ENCODE measurements around the gene KCTD11.
"Not testable (repeated sequence)": the region's sequence is repeated elsewhere in the genome, so short reads cannot be mapped to it uniquely, and the experiment has no call there.

The KCTD11 gene

DNA sequence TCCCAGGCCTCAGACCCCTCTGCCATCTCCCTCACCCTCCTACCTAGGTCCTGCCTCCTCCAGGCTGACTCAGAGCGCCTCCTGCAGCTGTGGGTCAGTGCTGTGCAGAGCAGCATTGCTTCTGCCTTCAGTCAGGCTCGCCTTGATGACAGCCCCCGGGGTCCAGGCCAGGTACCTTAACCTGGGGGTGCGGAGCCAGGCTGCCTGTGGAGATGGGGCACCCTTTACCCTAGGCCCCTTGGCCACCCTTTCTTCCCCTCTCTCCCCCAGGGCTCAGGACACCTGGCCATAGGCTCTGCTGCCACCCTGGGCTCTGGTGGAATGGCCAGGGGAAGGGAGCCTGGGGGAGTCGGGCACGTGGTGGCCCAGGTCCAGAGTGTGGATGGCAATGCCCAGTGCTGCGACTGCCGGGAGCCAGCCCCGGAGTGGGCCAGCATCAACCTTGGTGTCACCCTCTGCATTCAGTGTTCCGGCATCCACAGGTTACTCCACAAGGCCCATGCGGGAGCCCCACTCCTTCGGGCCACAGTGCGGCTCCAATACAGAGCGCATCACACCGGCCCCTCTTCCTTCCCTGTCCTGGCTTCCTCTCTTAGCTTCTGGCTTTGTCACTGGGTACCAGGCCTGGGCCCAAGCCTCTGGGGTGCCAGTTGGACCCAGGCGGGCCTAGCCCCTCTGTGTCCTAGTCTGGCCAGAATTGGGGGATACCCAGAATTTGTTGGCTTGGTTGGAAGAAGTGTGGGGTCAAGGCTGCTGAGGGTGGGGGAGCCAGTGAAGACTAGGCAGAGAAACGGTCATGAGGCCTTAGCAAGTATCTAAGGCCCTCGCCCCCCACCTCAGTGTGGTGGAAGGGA is 5.0 kb upstream of the KCTD11 start:
- DNase-seq (ENCODE audit: low read depth) = no peak

DNA sequence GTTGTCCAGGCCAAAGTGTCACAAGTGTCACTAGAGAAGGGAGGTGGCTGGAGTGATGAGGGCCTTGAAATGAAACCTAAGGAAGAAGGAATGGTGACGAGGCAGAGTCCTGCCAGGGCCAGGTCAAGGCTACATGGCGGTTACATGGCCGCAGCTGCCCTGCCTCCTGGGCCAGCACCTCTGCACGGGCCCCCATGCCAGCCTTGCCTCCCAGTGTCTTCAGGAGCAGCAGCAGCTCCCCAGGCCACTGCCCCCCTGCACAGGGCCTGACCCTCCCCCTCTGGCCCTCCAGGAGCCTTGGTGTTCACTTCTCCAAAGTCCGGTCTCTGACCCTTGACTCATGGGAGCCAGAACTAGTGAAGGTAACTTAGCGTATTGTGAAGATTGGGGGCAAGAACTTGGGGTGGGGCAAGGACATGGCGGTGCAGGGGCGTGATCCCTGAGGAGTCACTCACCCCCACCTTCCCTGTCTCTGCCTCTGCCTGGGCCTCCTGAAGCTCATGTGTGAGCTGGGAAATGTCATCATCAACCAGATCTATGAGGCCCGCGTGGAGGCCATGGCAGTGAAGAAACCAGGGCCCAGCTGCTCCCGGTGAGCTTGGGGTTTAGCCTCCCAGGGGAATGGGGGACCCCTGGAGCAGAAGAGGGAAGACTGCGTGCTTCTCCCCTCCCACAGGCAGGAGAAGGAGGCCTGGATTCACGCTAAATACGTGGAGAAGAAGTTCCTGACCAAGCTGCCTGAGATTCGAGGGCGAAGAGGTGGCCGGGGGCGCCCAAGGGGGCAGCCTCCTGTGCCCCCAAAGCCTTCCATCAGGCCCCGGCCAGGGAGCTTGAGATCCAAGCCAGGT is 4.1 kb upstream of the KCTD11 start:
- DNase-seq (ENCODE audit: low read depth) = no peak

DNA sequence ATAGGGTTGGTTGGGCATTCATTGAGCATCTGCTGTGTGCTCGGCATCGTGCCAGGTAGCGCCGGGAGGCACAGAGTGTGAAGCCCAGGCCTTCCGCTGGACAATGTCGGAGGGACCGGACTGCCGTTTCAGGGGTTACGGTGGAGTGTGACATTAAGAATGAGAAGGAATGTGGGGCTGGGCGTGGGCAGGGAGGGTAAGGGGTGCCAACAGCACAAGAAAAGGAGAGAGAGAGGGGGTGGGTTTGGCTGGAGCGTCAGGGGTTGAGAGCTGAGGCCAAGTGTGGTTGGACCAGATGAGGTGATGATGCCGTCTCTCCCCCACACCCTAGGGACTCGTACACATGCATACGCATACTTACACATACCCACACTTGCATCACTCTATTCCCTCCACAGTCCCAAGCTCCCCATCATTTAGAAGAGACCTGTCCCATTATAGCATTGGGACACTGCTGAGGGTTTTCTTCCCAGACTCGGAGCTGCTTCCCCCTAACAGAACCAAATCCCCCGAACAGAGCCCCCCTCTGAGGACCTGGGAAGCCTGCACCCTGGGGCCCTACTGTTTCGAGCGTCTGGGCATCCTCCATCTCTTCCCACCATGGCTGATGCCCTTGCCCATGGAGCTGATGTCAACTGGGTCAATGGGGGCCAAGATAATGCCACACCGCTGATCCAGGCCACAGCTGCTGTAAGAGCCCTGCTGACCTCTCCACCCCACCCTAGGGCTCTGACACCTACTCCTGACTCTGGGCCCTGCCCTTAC is 3.3 kb upstream of the KCTD11 start:
- no peak for DNase-seq (ENCODE audit: low read depth)

DNA sequence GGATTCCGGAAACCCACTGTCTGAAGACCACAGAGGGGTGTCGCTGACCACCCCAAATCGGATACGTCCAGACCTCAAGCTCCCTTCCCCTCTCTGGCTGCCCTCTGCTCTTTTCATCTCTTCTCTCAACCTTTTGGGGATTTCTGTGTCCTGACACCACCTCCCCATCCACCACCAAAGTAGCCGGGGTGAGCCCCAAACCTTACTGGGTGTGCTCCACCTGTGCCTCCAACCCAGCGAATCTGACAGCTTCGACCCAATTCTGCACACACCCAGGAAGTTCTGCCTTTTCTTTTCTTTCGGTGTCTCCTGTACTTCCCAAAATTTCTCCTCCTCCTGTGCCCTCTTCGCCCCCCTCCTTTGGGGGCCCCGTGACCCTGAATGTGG is 534 bp downstream of the KCTD11 start:
- no peak for DNase-seq (ENCODE audit: low read depth)

DNA sequence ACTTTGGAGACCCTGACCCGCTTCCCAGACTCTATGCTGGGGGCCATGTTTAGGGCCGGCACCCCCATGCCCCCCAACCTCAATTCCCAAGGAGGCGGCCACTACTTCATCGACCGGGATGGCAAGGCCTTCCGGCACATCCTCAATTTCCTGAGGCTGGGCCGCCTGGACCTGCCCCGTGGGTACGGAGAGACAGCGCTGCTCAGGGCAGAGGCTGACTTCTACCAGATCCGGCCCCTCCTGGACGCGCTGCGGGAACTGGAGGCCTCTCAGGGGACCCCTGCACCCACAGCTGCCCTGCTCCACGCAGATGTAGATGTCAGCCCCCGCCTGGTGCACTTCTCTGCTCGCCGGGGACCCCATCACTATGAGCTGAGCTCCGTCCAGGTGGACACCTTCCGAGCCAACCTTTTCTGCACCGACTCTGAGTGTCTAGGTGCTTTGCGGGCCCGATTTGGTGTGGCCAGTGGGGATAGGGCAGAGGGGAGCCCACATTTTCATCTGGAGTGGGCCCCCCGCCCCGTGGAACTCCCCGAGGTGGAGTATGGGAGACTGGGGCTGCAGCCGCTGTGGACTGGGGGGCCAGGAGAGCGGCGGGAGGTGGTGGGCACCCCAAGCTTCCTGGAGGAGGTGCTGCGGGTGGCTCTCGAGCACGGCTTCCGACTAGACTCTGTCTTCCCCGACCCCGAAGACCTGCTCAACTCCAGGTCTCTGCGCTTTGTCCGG is 1.1 kb downstream of the KCTD11 start:
- DNase-seq (ENCODE audit: low read depth) = no peak

DNA sequence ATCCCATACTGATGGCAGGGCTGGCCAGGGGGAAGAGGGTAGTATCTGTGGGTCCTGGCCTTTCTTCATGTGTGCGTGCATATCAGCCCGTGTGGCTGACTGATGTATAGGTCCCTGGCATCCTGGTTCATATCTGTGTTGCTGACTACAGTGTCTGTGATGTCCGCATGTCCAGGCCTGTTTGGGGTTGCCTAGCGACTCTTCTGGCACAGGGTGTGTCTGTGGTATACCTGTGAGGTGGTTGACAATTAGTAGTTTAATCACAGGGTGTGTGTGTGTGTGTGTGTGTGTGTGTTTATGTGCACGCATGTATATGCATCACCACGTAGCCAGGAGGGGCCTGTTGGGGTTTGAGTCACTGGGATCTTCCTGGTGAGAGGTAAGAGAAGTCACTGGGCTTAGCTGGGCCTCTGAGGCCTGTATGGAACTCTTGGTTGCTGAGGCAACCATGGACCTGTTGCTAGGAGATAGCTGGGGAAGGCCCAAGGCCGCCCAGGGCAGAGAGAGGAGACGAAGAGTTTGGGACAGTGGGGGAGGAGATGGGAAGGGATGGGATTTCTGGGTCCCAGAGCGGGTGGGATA is 2.4 kb downstream of the KCTD11 start:
- DNase-seq (ENCODE audit: low read depth) = peak; percentile 70

DNA sequence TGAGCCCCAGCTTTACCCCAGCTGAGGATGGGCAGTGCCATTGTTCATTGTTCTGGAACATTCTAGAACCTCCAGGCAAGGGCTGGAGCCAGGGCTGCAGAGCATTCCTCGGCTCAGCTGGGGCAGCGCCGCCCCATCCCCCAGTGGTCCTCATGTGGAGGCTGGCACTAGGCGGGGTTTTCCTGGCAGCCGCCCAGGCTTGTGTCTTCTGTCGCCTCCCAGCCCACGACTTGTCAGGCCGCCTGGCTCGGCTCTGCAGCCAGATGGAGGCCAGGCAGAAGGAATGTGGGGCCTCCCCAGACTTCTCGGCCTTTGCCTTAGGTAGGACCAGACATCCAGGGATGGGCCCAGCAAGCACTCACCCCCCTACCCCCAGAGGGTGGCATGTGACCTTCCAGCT is 3.1 kb downstream of the KCTD11 start, which contains the start of gene TMEM95:
TMEM95 (plus strand) TSS at position 104 of the 400 bp plus-strand sequence; CDS start at position 153, 49 bp downstream.
- no peak for DNase-seq (ENCODE audit: low read depth)

DNA sequence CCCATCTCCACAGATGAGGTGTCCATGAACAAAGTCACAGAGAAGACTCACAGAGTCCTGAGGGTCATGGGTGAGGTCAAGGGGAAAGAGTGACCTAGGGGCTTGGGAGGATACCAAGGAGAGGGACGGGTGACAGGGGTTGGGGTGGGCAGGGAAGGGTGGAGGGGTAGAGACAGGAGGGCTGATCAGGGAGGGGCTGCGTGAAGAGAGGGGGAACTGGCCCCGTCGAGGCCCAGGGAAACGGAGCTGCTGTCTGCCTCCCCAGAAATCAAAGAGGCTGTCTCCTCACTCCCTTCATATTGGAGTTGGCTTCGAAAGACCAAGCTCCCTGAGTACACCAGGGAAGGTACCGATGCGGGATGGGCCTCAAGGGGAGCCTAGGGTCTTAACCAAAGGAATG is 3.6 kb downstream of the KCTD11 start:
- no peak for DNase-seq (ENCODE audit: low read depth)

DNA sequence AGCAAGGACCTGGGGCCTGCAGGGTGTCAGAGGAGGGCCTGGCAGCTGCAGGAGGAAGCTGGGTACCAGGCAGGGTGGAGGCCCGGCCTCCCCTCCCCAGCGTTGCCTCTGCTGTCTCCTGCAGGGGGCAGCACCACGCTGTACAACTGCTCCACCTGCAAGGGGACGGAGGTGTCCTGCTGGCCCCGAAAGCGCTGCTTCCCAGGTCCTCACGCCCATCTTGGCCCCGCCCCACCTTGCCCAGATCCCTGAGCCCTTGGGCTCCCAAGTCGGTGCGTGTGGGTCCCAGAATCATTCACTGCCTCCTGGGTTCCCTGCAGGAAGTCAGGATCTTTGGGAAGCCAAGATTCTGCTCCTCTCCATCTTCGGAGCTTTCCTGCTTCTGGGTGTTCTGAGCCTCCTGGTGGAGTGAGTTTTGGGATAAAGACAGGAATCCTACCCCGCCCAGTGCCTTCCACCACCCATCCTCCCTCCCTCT is 4.1 kb downstream of the KCTD11 start:
- peak; percentile 78 for DNase-seq (ENCODE audit: low read depth)

DNA sequence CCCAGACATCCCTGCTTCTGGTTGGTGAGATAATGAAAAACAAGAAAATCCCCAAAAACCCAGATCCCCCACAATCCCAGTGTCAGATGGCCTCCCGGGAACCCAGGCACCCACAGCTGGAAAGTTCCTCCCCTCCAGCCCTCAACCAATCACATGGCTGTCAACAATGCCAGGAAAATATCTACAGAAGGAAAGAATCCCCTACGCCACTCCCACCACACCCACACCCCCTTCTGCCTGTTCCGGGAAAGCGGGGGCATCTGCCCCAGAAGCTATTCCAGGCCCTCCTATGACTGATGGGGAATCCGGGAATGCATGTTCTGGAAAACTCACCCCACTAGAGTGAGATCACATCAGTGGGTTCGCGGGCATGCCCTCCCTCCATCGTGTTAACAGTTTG is 4.8 kb downstream of the KCTD11 start:
- DNase-seq (ENCODE audit: low read depth) = no peak

DNA sequence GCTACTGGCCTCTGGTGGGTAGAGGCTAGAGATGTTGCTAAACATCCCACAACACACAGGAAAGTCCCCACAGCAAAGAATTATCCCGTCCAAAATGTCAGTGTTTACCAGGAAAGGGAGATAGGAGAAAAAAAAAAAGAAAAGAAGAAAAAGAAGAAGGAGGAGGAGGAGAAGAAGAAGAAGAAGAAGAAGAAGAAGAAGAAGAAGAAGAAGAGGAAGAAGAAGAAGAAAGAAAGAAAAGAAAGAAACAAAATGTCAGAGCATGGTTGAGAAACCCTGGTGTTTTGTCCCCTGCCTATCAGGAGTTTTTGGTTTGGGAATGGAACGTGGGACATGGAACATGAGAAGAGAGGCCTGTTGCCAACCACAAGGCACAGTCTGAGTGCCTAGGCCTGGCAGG is 5.4 kb downstream of the KCTD11 start:
- no peak for DNase-seq (ENCODE audit: low read depth)

DNA sequence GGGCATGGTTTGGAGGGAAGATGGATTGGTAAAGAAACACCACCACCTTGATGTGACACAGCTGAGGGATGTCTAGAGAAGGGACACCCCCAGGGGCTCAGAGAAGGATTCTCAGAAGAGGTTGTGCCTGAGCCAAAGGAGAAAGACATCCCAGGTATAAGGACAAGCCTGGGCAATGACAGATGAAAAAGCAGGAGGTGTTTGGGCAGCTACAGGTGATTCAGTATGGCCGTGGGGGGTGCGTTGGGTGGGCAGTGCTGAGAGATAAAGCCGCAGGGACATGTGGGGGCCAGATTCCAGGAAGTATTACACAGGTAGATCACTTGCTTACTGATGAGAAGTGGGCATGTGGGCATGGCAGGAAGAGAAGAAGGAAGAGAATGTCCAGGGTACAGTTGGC is 9.9 kb downstream of the KCTD11 start:
- DNase-seq (ENCODE audit: low read depth) = no peak

DNA sequence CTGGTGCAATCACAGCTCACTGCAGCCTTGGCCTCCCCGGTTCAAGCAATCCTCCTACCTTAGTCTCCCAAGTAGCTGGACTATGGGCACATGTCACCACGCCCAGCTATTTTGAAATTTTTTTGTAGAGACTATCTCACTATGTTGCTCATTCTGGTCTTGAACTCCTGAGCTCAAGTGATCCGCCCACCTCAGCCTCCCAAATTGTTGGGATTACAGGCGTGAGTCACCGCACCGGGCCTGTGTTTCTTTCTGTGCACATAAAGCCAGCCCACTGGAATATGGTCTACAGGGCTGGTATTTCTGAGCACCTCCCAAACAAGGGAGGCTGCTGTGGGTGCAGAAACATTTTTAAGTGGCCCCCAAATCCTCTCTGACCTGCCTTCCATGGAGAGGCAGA is 11.3 kb downstream of the KCTD11 start:
- DNase-seq (ENCODE audit: low read depth) = peak; percentile 40

DNA sequence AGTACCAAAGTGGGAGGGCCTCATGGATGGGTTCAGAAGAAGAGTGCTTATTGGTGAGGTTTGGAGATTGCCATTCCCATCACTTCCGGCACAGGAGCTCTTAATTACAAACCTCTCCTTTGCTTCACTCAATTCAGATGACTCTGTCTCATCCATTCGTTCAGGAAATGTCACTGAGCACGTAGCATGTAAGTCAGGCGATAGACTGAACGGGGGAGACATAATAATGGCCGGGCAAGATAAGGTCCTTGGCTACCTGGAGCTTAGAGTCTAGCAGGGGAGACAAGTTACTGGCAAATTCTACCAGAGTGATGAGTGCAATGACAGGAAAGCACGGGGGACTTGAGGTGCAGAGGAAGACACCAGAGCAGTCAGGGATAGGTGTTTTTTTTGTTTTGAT is 14.0 kb downstream of the KCTD11 start:
- DNase-seq (ENCODE audit: low read depth) = not testable (repeated sequence)

DNA sequence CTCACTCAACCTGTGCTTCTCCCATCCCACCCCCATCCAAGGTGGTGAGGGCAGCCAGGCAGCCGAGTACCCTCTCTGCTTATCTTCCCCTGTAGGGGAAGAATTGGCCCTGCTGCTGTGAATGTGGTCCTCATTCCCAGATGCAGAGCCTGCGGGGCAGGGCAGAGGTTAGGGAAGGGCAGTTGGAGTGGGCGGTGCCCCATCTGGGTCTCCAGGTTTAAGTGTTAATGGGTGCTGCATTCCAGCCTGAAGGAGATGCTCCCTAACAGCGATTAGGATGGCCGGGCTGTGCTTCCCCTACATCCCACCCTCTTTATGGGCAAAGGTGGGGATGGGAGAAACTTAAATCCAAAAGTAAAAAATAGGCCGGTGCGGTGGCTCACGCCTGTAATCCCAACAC is 15.1 kb downstream of the KCTD11 start:
- DNase-seq (ENCODE audit: low read depth) = no peak

DNA sequence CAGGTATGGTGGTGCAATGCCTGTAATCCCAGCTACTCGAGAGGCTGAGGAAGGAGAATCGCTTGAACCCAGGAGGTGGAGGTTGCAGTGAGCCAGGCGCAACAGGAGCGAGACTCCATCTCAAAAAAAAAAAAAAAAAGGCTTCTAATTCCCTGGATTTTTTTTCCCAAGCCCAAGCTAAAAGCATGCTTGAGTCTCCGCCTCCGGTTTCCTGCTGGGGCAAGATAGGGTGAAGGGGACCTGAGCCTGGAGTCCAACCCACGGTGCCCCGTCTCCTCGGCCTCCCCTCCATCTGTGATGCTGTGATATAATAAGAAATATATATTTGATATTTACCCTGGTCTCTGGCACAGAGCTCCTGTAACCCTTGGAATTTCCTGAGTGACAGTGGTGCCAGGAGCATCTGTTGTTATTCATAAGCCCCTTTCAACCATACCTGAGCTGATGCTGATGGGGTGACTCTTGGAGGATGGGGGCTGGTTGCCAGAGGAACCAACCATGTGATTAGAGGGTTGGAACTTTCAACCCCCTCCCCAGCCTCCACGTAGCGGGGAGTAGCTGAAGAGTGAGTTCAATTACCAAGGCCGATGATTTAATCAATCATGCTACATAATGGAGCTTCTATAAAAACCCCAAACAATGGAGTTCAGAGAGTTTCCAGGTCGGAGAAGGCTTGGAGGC is 16.1 kb downstream of the KCTD11 start:
- DNase-seq (ENCODE audit: low read depth) = no peak

DNA sequence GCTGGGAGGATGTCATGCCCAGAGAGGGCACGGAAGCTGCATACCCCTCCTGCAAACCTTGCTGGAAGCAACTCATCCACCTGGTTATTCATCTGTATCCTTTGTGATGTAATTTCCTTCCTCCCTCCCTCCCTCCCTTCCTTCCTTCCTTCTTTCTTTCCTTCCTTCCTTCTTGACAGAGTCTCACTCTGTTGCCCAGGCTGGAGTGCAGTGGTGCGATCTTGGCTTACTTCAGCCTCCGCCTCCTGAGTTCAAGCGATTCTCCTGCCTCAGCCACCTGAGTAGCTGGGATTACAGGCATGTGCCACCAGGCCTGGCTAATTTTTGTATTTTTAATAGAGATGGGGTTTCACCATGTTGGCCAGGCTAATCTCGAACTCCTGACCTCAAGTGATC is 16.6 kb downstream of the KCTD11 start:
- DNase-seq (ENCODE audit: low read depth) = not testable (repeated sequence)

DNA sequence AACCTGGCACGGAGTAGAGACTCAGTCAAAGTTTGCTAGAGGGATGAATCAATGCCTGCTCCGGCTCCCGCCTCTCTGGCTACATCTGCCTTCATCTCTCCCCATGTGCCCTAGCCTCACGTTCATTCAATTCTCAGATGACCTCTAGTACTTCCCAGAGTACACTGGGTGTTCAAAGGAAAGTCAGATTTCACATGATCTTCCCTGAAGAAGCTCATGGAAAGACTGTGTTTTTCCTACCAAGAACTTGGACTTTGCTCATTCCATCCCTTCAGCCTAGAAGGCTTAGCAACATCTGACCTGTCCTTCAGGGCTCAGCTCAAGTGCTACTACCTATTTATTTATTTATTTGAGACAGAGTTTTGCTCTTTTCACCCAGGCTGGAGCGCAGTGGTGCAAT is 17.9 kb downstream of the KCTD11 start:
- no peak for DNase-seq (ENCODE audit: low read depth)

DNA sequence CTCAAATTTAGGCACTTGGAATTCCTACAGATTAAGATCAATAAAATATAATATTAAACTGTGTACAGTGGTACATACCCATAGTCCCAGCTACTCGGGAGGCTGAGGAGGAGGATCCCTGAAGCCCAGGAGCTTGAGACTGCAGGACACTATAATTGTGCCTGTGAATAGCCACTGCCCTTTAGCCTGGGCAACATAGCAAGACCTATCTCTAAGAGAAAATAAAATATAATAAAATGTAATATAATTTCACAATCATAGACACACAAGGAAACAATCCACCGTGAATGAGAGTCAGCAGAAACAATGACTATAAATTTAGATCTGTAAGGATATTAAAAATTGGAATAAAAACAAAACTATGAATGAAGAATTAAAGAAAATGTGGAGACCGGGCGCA is 18.9 kb downstream of the KCTD11 start:
- DNase-seq (ENCODE audit: low read depth) = no peak

DNA sequence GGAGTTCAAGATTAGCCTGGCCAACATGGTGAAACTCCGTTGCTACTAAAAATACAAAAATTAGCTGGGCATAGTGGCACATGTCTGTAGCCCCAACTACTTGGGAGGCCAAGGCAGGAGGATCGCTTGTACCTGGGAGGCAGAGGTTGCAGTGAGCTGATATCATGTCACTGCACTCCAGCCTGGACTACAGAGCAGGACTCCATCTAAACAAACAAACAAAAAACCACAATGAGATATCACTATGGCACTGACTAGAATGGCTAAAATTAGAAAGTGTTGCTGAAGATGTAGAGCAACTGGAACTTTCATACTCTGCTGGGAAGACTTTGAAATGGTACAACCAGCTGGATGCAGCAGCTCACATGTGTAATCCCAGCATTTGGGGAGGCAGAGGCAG is 22.4 kb downstream of the KCTD11 start:
- DNase-seq (ENCODE audit: low read depth) = no peak

DNA sequence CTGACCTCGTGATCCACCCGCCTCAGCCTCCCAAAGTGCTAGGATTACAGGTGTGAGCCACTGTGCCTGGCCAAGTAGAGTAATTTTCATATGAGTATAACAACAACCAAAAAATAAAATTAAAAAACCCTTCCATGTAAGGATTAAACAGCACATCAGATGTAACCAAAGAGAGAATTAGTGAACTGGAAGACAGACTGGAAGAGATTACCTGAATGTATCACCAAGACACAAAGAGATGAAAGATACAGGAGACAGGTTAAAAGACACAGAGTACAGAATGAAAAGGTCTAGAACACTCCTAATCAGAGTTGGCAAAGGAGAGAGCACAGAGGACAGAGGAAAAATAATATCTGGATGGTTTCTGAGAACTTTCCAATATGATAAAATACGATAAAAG is 27.2 kb downstream of the KCTD11 start:
- no peak for DNase-seq (ENCODE audit: low read depth)
